ENCODE measurements around the gene DYDC2. TPM values are rescaled to one million over a fixed set of nuclear protein-coding genes. Genes with fewer than 3 reads are reported as not detected.

DYDC2 gene
- total and polyA plus RNA-seq, 2 of the 4 experiments (the other 2 are of a cell fraction) = not detected

GRCh38 chr10:80344912-80345311 lies 11.7 kb upstream of the DYDC2 start:
- H3K56ac ChIP-seq (ENCODE audit: extremely low read depth, insufficient read depth, low read length) = no peak overlapping the region
- ChIA-PET CTCF (no interaction called here), POLR2A (ENCODE audit: unreplicated experiment) (no interaction called here)
- no peak overlapping the region for H3K9ac ChIP-seq (ENCODE audit: low read depth, low read length)
- H2AK9ac ChIP-seq (replicated peaks; ENCODE audit: low read depth, low read length, poor library complexity) = no peak overlapping the region
- in situ Hi-C loops (cut with MboI; ENCODE audit: low sequenced_read_pairs) = no loop called here
- dilution Hi-C loops (cut with HindIII; ENCODE audit: low sequenced_read_pairs, unreplicated experiment) = no loop called here
- no CpG with 5 or more reads among the region's 2 CpGs for WGBS, 2 experiments (ENCODE audit: extremely low coverage in 2 of 2, insufficient read length in 1 of 2)
- no peak overlapping the region for H4K91ac ChIP-seq (ENCODE audit: insufficient read depth, low read depth, low read length)
- no peak overlapping the region for H3K27ac ChIP-seq (ENCODE audit: insufficient read depth, low read length)
- no peak overlapping the region for H2BK5ac ChIP-seq (ENCODE audit: low read depth, low read length, poor library complexity, severe bottlenecking)
- no peaks in the 10 kb centered on the region for H3K36me3 ChIP-seq (ENCODE audit: control insufficient read depth, insufficient read depth, low read length)
- H4K5ac ChIP-seq (ENCODE audit: low read depth, low read length) = no peak overlapping the region
- no peak for ATAC-seq (ENCODE audit: low read depth)
- H3K4me2 ChIP-seq (ENCODE audit: low read depth, low read length) = no peak overlapping the region
- no peak overlapping the region for H2AK5ac ChIP-seq (ENCODE audit: low read depth, low read length)
- no peak overlapping the region for H3K4me3 ChIP-seq (ENCODE audit: insufficient read depth, low read depth, low read length)
- no peaks in the 10 kb centered on the region for H4K20me1 ChIP-seq (ENCODE audit: insufficient read depth, low read length)
- no peak overlapping the region for H3K23ac ChIP-seq (ENCODE audit: low read depth, low read length)
- no peak overlapping the region for H3K14ac ChIP-seq (replicated peaks; ENCODE audit: low read depth, low read length)
- no peak overlapping the region for H2BK20ac ChIP-seq (ENCODE audit: low read depth, low read length)
- intact Hi-C loops (cut with micrococcal nuclease) = no loop called here
- no peak overlapping the region for H3K18ac ChIP-seq (ENCODE audit: low read depth, low read length)
- no peaks in the 10 kb centered on the region for H3K27me3 ChIP-seq (ENCODE audit: control insufficient read depth, insufficient read depth, low read length)
- BruUV-seq (replicated peaks) = no TSS peak
- no peak overlapping the region for H3K4ac ChIP-seq (ENCODE audit: low read depth, low read length)
- TF ChIP-seq FOS (IDR thresholded peaks at IDR 0.05; ENCODE audit: low read depth, low read length) = no peak
- TF ChIP-seq USF2 (IDR thresholded peaks at IDR 0.05; ENCODE audit: low read depth, low read length) = no peak
- no peak for TF ChIP-seq RAD21 (IDR thresholded peaks at IDR 0.05; ENCODE audit: low read length)
- TF ChIP-seq, protein P1, sequence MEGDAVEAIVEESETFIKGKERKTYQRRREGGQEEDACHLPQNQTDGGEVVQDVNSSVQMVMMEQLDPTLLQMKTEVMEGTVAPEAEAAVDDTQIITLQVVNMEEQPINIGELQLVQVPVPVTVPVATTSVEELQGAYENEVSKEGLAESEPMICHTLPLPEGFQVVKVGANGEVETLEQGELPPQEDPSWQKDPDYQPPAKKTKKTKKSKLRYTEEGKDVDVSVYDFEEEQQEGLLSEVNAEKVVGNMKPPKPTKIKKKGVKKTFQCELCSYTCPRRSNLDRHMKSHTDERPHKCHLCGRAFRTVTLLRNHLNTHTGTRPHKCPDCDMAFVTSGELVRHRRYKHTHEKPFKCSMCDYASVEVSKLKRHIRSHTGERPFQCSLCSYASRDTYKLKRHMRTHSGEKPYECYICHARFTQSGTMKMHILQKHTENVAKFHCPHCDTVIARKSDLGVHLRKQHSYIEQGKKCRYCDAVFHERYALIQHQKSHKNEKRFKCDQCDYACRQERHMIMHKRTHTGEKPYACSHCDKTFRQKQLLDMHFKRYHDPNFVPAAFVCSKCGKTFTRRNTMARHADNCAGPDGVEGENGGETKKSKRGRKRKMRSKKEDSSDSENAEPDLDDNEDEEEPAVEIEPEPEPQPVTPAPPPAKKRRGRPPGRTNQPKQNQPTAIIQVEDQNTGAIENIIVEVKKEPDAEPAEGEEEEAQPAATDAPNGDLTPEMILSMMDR (conservative IDR thresholded peaks at IDR 0.05; ENCODE audit: low read depth, low read length) = no peak
- no peak for TF ChIP-seq CEBPB (IDR thresholded peaks at IDR 0.05; ENCODE audit: low read depth, low read length)
- TF ChIP-seq CHD1 (IDR thresholded peaks at IDR 0.05; ENCODE audit: low read depth, low read length) = no peak
- no peak for TF ChIP-seq ELK1 (IDR thresholded peaks at IDR 0.05; ENCODE audit: borderline replicate concordance, low read depth, low read length)
- no peak for TF ChIP-seq BHLHE40 (IDR thresholded peaks at IDR 0.05; ENCODE audit: low read depth, low read length)
- no peak for TF ChIP-seq MXI1 (IDR thresholded peaks at IDR 0.05; ENCODE audit: borderline replicate concordance, low read depth, low read length)
- TF ChIP-seq MAFK (IDR thresholded peaks at IDR 0.05; ENCODE audit: low read depth, low read length) = no peak
- TF ChIP-seq MAZ (IDR thresholded peaks at IDR 0.05; ENCODE audit: borderline replicate concordance, low read depth, low read length) = no peak
- no peaks in the 10 kb centered on the region for H3K9me3 ChIP-seq (ENCODE audit: control insufficient read depth, insufficient read depth, low read length)
- H2BK15ac ChIP-seq (ENCODE audit: low read depth, low read length) = no peak overlapping the region
- H2BK120ac ChIP-seq (ENCODE audit: low read depth, low read length) = no peak overlapping the region
- no peak overlapping the region for H2AFZ ChIP-seq (replicated peaks; ENCODE audit: low read length, poor library complexity)
- no peak overlapping the region for H4K8ac ChIP-seq (ENCODE audit: low read depth in 2 of 2, low read length in 2 of 2)
- no peaks in the 10 kb centered on the region for H3K9me1 ChIP-seq (ENCODE audit: insufficient read depth, low read length)
- no peaks in the 10 kb centered on the region for H3K4me1 ChIP-seq (ENCODE audit: control insufficient read depth, insufficient read depth, low read length)
- no peaks in the 10 kb centered on the region for H3K79me1 ChIP-seq (ENCODE audit: low read depth in 1 of 2, low read length in 2 of 2)
- no peak for DNase-seq
